H1 (cell line): ENCODE data around the gene ITGB1BP1. TPM values are rescaled to one million over a fixed set of nuclear protein-coding genes. Genes with fewer than 3 reads are reported as not detected.

Experiments
- CTCF ChIA-PET: fragments of 300-600 bp; sonication (Branson Sonifier 250); formaldehyde crosslinking; loops from one replicate; lab custom pipeline; 2021; ENCODE audit not compliant: partially characterized antibody; lab: Charles Lee
- POLR2A ChIA-PET: fragments of 300-600 bp; sonication (Branson Sonifier 250); formaldehyde crosslinking; loops from one replicate; lab custom pipeline; 2021; ENCODE audit warnings: inconsistent platforms; ENCODE audit not compliant: partially characterized antibody; lab: Charles Lee
- DNase-seq, 2 experiments: peaks; one replicate each; pipeline versions ENCODE4 v3.0.0 to v3.0.0-alpha.2; 2010 to 2022; ENCODE audit warnings: low spot score in 2 of 2, low read depth in 1 of 2, mixed read lengths in 1 of 2
- FAIRE-seq: peaks from 2 replicates; lab custom pipeline; 2011; peaks lifted over from hg19 to GRCh38; lab: Jason Lieb, UNC
- H2AFZ ChIP-seq: 2 replicates; pipeline ENCODE4 v1.8.1; 2012; ENCODE audit warnings: low read length, inconsistent platforms
- H2AK5ac ChIP-seq: 2 replicates; pipeline ENCODE4 v1.6.1; 2013; ENCODE audit warnings: low read depth, low read length
- H2BK120ac ChIP-seq: replicated peaks from 2 replicates; pipeline ENCODE3; 2013; ENCODE audit warnings: low read depth, low read length, inconsistent platforms
- H2BK12ac ChIP-seq: 2 replicates; pipeline ENCODE4 v1.6.1; 2013; ENCODE audit warnings: low read depth, low read length
- H2BK15ac ChIP-seq: 2 replicates; pipeline ENCODE4 v1.6.1; 2013; ENCODE audit warnings: low read length
- H2BK20ac ChIP-seq: 2 replicates; pipeline ENCODE4 v1.6.1; 2013; ENCODE audit warnings: low read length
- H2BK5ac ChIP-seq: 2 replicates; pipeline ENCODE4 v1.6.1; 2013; ENCODE audit warnings: low read depth, low read length
- H3K14ac ChIP-seq: 2 replicates; pipeline ENCODE4 v1.6.1; 2013; ENCODE audit warnings: inconsistent platforms; ENCODE audit not compliant: insufficient read length
- H3K18ac ChIP-seq: 2 replicates; pipeline ENCODE4 v1.6.1; 2013; ENCODE audit warnings: low read length; ENCODE audit errors: extremely low read depth
- H3K23ac ChIP-seq: 2 replicates; pipeline ENCODE4 v1.6.1; 2013; ENCODE audit warnings: inconsistent platforms; ENCODE audit not compliant: insufficient read length
- H3K23me2 ChIP-seq: 2 replicates; pipeline ENCODE4 v1.6.1; 2013; ENCODE audit warnings: low read depth, low read length
- H3K27ac ChIP-seq: 2 replicates; pipeline ENCODE4 v1.6.1; 2011; ENCODE audit warnings: low read depth, low read length, inconsistent platforms
- H3K27me3 ChIP-seq, 4 experiments: replicated peaks in 1 of 4; 1 replicate in 1 of 4; 2 replicates in 3 of 4; pipeline versions ENCODE4 v1.6.1 to v1.8.1; 2011 to 2013; ENCODE audit warnings: low read length in 3 of 4, mild to moderate bottlenecking in 3 of 4, inconsistent platforms in 2 of 4, mixed read lengths in 2 of 4, moderate library complexity in 1 of 4; ENCODE audit not compliant: control insufficient read depth in 3 of 4, insufficient read depth in 3 of 4; ENCODE audit errors: extremely low read depth in 1 of 4
- H3K36me3 ChIP-seq, 4 experiments: 2 replicates each; pipeline versions ENCODE4 v1.6.1 to v1.8.1; 2011 to 2013; ENCODE audit warnings: mild to moderate bottlenecking in 4 of 4, low read length in 3 of 4, moderate library complexity in 2 of 4, control low read depth in 1 of 4, inconsistent platforms in 1 of 4; ENCODE audit not compliant: insufficient read depth in 4 of 4, control insufficient read depth in 2 of 4
- H3K4ac ChIP-seq: replicated peaks from 2 replicates; pipeline ENCODE3; 2013; ENCODE audit warnings: low read length, low read depth, mixed read lengths, inconsistent platforms; ENCODE audit not compliant: insufficient read length
- H3K4me1 ChIP-seq, 4 experiments: replicated peaks in 1 of 4; 1 replicate in 1 of 4; 2 replicates in 3 of 4; pipeline versions ENCODE4 v1.6.1 to v1.8.1; 2011 to 2013; ENCODE audit warnings: low read length in 3 of 4, inconsistent platforms in 2 of 4, mixed read lengths in 1 of 4; ENCODE audit not compliant: insufficient read depth in 4 of 4, control insufficient read depth in 3 of 4
- H3K4me2 ChIP-seq, 2 experiments: 2 replicates each; pipeline versions ENCODE4 v1.6.1 to v1.8.1; 2011 to 2013; ENCODE audit warnings: low read depth in 2 of 2, low read length in 2 of 2, control low read depth in 1 of 2, inconsistent platforms in 1 of 2, mild to moderate bottlenecking in 1 of 2; ENCODE audit not compliant: insufficient read depth in 1 of 2
- H3K4me3 ChIP-seq, 4 experiments: fragments of 200-600, 300-600 bp in 1 of 4; sonication (generic), shearing (Covaris generic), sonication (Bioruptor Twin) in 1 of 4; 2 replicates each; pipeline versions ENCODE4 v1.5.1 to v1.8.1; 2011 to 2016; ENCODE audit warnings: low read length in 4 of 4, low read depth in 3 of 4, control low read depth in 2 of 4, inconsistent platforms in 2 of 4, mild to moderate bottlenecking in 2 of 4, mixed read lengths in 1 of 4, moderate library complexity in 1 of 4; ENCODE audit not compliant: insufficient read depth in 2 of 4; ENCODE audit errors: extremely low read depth in 1 of 4
- H3K56ac ChIP-seq: replicated peaks from 2 replicates; pipeline ENCODE3; 2013; ENCODE audit warnings: low read depth, mild to moderate bottlenecking, mixed read lengths, low read length, inconsistent platforms; ENCODE audit not compliant: insufficient read length
- H3K79me1 ChIP-seq: 2 replicates; pipeline ENCODE4 v1.6.1; 2013; ENCODE audit warnings: low read depth, low read length, control low read depth
- H3K79me2 ChIP-seq, 2 experiments: 2 replicates each; pipeline versions ENCODE4 v1.6.1 to v1.8.1; 2012 to 2013; ENCODE audit warnings: low read length in 2 of 2, mild to moderate bottlenecking in 2 of 2, inconsistent platforms in 1 of 2; ENCODE audit not compliant: insufficient read depth in 2 of 2, control insufficient read depth in 1 of 2
- H3K9ac ChIP-seq, 4 experiments: replicated peaks in 1 of 4; 1 replicate in 1 of 4; 2 replicates in 3 of 4; pipeline versions ENCODE4 v1.6.1 to v1.8.1; 2011 to 2013; ENCODE audit warnings: low read depth in 3 of 4, low read length in 3 of 4, control low read depth in 2 of 4, mild to moderate bottlenecking in 2 of 4, moderate library complexity in 2 of 4, inconsistent platforms in 1 of 4; ENCODE audit errors: extremely low read depth in 1 of 4
- H3K9me3 ChIP-seq, 2 experiments: 2 replicates each; pipeline versions ENCODE4 v1.6.1 to v1.8.1; 2012 to 2013; ENCODE audit warnings: mild to moderate bottlenecking in 2 of 2, moderate library complexity in 2 of 2, control low read depth in 1 of 2, inconsistent platforms in 1 of 2, low read depth in 1 of 2, low read length in 1 of 2, mixed read lengths in 1 of 2; ENCODE audit not compliant: insufficient read depth in 2 of 2
- H4K20me1 ChIP-seq, 2 experiments: replicated peaks in 1 of 2; 2 replicates each; pipeline versions ENCODE3 to v1.8.1; 2011 to 2013; ENCODE audit warnings: inconsistent platforms in 2 of 2, low read length in 2 of 2, mild to moderate bottlenecking in 1 of 2; ENCODE audit not compliant: insufficient read depth in 2 of 2, control insufficient read depth in 1 of 2
- H4K5ac ChIP-seq: 2 replicates; pipeline ENCODE4 v1.6.1; 2013; ENCODE audit warnings: low read length, low read depth, mixed read lengths, inconsistent platforms; ENCODE audit not compliant: insufficient read length
- H4K8ac ChIP-seq: 2 replicates; pipeline ENCODE4 v1.8.0; 2013; ENCODE audit warnings: mild to moderate bottlenecking, moderate library complexity, low read length, inconsistent platforms; ENCODE audit not compliant: insufficient read depth; ENCODE audit errors: extremely low read depth
- H4K91ac ChIP-seq: replicated peaks from 2 replicates; pipeline ENCODE3; 2013; ENCODE audit warnings: low read length, mixed read lengths, inconsistent platforms; ENCODE audit not compliant: insufficient read length
- ASH2L ChIP-seq: fragments of 200-600, 300-600 bp; sonication (generic); IDR thresholded peaks from one replicate; pipeline ENCODE4 v1.7.1; 2017; ENCODE audit warnings: low read length
- EGR1 ChIP-seq: IDR thresholded peaks from 2 replicates; pipeline ENCODE4 v1.6.1; 2011; ENCODE audit warnings: low read depth, low read length, borderline replicate concordance
- EZH2 ChIP-seq: fragments of 200-600 bp; sonication (generic); IDR thresholded peaks from 2 replicates; pipeline ENCODE4 v1.7.1; 2012; ENCODE audit warnings: low read depth, mild to moderate bottlenecking, moderate library complexity, low read length, inconsistent platforms; ENCODE audit not compliant: severe bottlenecking
- GABPA ChIP-seq: IDR thresholded peaks from 2 replicates; pipeline ENCODE4 v1.6.1; 2011; ENCODE audit warnings: mild to moderate bottlenecking, low read length, moderate library complexity, borderline replicate concordance; ENCODE audit not compliant: insufficient read depth
- RBBP5 ChIP-seq: IDR thresholded peaks from 2 replicates; pipeline ENCODE4 v1.7.1; 2012; ENCODE audit warnings: low read depth, mild to moderate bottlenecking, inconsistent platforms, low read length, moderate library complexity, borderline replicate concordance
- RFX5 ChIP-seq: IDR thresholded peaks from 2 replicates; pipeline ENCODE4 v1.6.1; 2011; ENCODE audit warnings: low read depth, low read length, improper control_type of control experiment, borderline replicate concordance
- SP1 ChIP-seq: IDR thresholded peaks from 2 replicates; pipeline ENCODE4 v1.6.1; 2011; ENCODE audit warnings: low read depth, low read length
- TEAD4 ChIP-seq: IDR thresholded peaks from 2 replicates; pipeline ENCODE4 v1.6.1; 2012; ENCODE audit warnings: low read depth, low read length, inconsistent platforms, mixed read lengths
- USF2 ChIP-seq: IDR thresholded peaks from 2 replicates; pipeline ENCODE4 v1.6.1; 2011; ENCODE audit warnings: low read length, improper control_type of control experiment
- WGBS, 2 experiments: shearing (Covaris generic) in 1 of 2; methylation state at CpG; one replicate each; pipeline versions ENCODE4 v1.1.6 to v1.1.7; 2013 to 2015; ENCODE audit warnings: low lambda C conversion rate in 2 of 2, mixed read lengths in 2 of 2, inconsistent platforms in 1 of 2, low coverage in 1 of 2, missing lambda C conversion rate in 1 of 2; ENCODE audit not compliant: insufficient replicate concordance in 2 of 2, insufficient coverage in 1 of 2, insufficient read length in 1 of 2; ENCODE audit errors: extremely low coverage in 1 of 2, missing lambda C conversion rate in 1 of 2; 5-methylcytosine and 5-hydroxymethylcytosine counted together
- polyA plus RNA-seq, 7 experiments: library from polyadenylated mRNA; depleted of rRNA in 3 of 7; stranded (reverse) in 5 of 7; unstranded in 2 of 7; fragments of >200 nt in 5 of 7; fragments of 200-250 nt in 2 of 7; gene quantifications; 1 replicate in 5 of 7; 2 replicates in 1 of 7; 4 replicates in 1 of 7; pipeline versions ENCODE4 v1.2.1 to v1.2.3, GENCODE V29; 2011 to 2013; ENCODE audit warnings: missing spikeins in 2 of 7, mixed read lengths in 2 of 7
- total RNA-seq: library from RNA; stranded (reverse); fragmentation: NEBNext Ultra II Directional; extraction: Animal tissue kit (Norgen Biotek cat#: 25700); gene quantifications from 2 replicates; pipeline ENCODE4 v1.2.1, GENCODE V29; 2021

ITGB1BP1 gene
- total and polyA plus RNA-seq, 2 of the 8 experiments (the other 6 are each of a cell fraction or from before 2014, with no cell fraction given) = 16.1 to 45.4 TPM

- no peak overlapping the region for H3K56ac ChIP-seq
- H4K20me1 ChIP-seq = no peaks in the 10 kb centered on the region
- no peak overlapping the region for H3K4ac ChIP-seq
- H3K14ac ChIP-seq = no peak overlapping the region
- 0 out of 7 replicates have a peak overlapping the region, but pooled peaks of 1 of the 4 experiments have one; percentile 2 for H3K9ac ChIP-seq
- no peaks in the 10 kb centered on the region for H3K27me3 ChIP-seq
- ChIA-PET CTCF (interaction anchor here (1.2 to 12.1 kb wide), 6 partner anchors 10 to 231 kb away, joined by 3 to 106 read pairs (median 6); no protein-coding TSS in a partner anchor), POLR2A (no interaction called here)
- no peak overlapping the region for H2BK5ac ChIP-seq
- no peaks in the 10 kb centered on the region for H3K9me3 ChIP-seq
- no peak overlapping the region for H3K27ac ChIP-seq
- DNase-seq = no peak
- H2AFZ ChIP-seq = no peak overlapping the region
- H3K23ac ChIP-seq = no peak overlapping the region
- no peak overlapping the region for H4K91ac ChIP-seq
- no peaks in the 10 kb centered on the region; a peak in 1 of 8 replicates for H3K36me3 ChIP-seq
- no peak overlapping the region for H2BK20ac ChIP-seq
- H3K4me3 ChIP-seq = no peak overlapping the region
- TF ChIP-seq USF2 = no peak
- no peak for TF ChIP-seq RBBP5
- TF ChIP-seq EZH2 = no peak
- TF ChIP-seq SP1 = no peak
- TF ChIP-seq EGR1 = no peak
- no peak for TF ChIP-seq RFX5
- TF ChIP-seq GABPA = no peak
- TF ChIP-seq ASH2L = no peak
- no peak for TF ChIP-seq TEAD4
- H2BK15ac ChIP-seq = no peak overlapping the region
- no peak overlapping the region for H3K4me2 ChIP-seq
- no peak overlapping the region for H3K18ac ChIP-seq
- H3K23me2 ChIP-seq = no peaks in the 10 kb centered on the region
- no peaks in the 10 kb centered on the region for H3K79me1 ChIP-seq
- 86% methylated on average over 17 of the region's 17 CpGs; no CpG with 5 or more reads in 1 of the 2 experiments for WGBS, 2 experiments
- no peak overlapping the region for H4K5ac ChIP-seq
- H2BK12ac ChIP-seq = no peak overlapping the region
- H2BK120ac ChIP-seq = no peak overlapping the region
- H2AK5ac ChIP-seq = no peak overlapping the region
- no peak for FAIRE-seq
- no peak overlapping the region for H4K8ac ChIP-seq
- H3K79me2 ChIP-seq = no peaks in the 10 kb centered on the region
- peaks cover 0 to 6% (median under 1%) of the 10 kb centered on the region in 4 experiments; a peak in 4 of 7 replicates for H3K4me1 ChIP-seq
Observed at GRCh38 chr2:9373047-9373446, 50.3 kb downstream of the ITGB1BP1 start.
